Mesendoderm (in vitro differentiated cells): Measurements from ENCODE around the gene NOL6. TPM values are rescaled to one million over a fixed set of nuclear protein-coding genes. Genes with fewer than 3 reads are reported as not detected.
A peak's percentile ranks its signal among the peaks of the same experiment; 100 is the strongest.
"Not testable (repeated sequence)": the region's sequence is repeated elsewhere in the genome, so short reads cannot be mapped to it uniquely, and the experiment has no call there.

Source experiments
- DNase-seq: peaks from one replicate; pipeline ENCODE4 v3.0.0; 2013
- H2AK5ac ChIP-seq: 2 replicates; pipeline ENCODE4 v1.6.1; 2013; ENCODE audit warnings: low read length, inconsistent platforms
- H2BK120ac ChIP-seq: 2 replicates; pipeline ENCODE4 v1.6.1; 2013; ENCODE audit warnings: low read depth, mild to moderate bottlenecking, low read length, moderate library complexity, mixed read lengths
- H2BK15ac ChIP-seq: replicated peaks from 2 replicates; pipeline ENCODE4 v1.6.1; 2013; ENCODE audit warnings: low read depth, mild to moderate bottlenecking, moderate library complexity
- H2BK5ac ChIP-seq: 2 replicates; pipeline ENCODE4 v1.6.1; 2013; ENCODE audit warnings: low read length, inconsistent platforms
- H3K18ac ChIP-seq: 2 replicates; pipeline ENCODE4 v1.6.1; 2013; ENCODE audit warnings: mild to moderate bottlenecking, low read length, mixed read lengths
- H3K23ac ChIP-seq: one replicate; pipeline ENCODE4 v1.6.1; 2013; ENCODE audit warnings: low read length
- H3K27ac ChIP-seq: 2 replicates; pipeline ENCODE4 v1.5.1; 2013; ENCODE audit warnings: low read depth, mild to moderate bottlenecking, inconsistent platforms, low read length, moderate library complexity
- H3K27me3 ChIP-seq: 2 replicates; pipeline ENCODE4 v1.6.1; 2013; ENCODE audit warnings: low read length, control low read depth, mild to moderate bottlenecking, inconsistent platforms; ENCODE audit not compliant: insufficient read depth, poor library complexity
- H3K36me3 ChIP-seq: 2 replicates; pipeline ENCODE4 v1.6.1; 2013; ENCODE audit warnings: low read length, inconsistent platforms; ENCODE audit not compliant: control insufficient read depth, insufficient read depth
- H3K4ac ChIP-seq: one replicate; pipeline ENCODE4 v1.6.1; 2013; ENCODE audit warnings: low read depth, mild to moderate bottlenecking, low read length, moderate library complexity
- H3K4me1 ChIP-seq: 2 replicates; pipeline ENCODE4 v1.6.1; 2013; ENCODE audit warnings: low read depth, low read length, inconsistent platforms; ENCODE audit not compliant: control insufficient read depth
- H3K4me2 ChIP-seq: 2 replicates; pipeline ENCODE4 v1.6.1; 2013; ENCODE audit warnings: low read length
- H3K4me3 ChIP-seq: 2 replicates; pipeline ENCODE4 v1.5.1; 2013; ENCODE audit warnings: mild to moderate bottlenecking, low read length
- H3K56ac ChIP-seq: one replicate; pipeline ENCODE4 v1.6.1; 2013; ENCODE audit warnings: low read length
- H3K79me1 ChIP-seq: 2 replicates; pipeline ENCODE4 v1.6.1; 2013; ENCODE audit warnings: low read length, inconsistent platforms
- H3K79me2 ChIP-seq: 2 replicates; pipeline ENCODE4 v1.6.1; 2013; ENCODE audit warnings: mild to moderate bottlenecking, low read length; ENCODE audit not compliant: control insufficient read depth, insufficient read depth
- H3K9ac ChIP-seq: 2 replicates; pipeline ENCODE4 v1.6.1; 2013; ENCODE audit warnings: low read length, inconsistent platforms
- H4K5ac ChIP-seq: one replicate; pipeline ENCODE4 v1.6.1; 2013; ENCODE audit warnings: low read length
- H4K8ac ChIP-seq: one replicate; pipeline ENCODE4 v1.6.1; 2013; ENCODE audit warnings: low read depth, mild to moderate bottlenecking, control low read depth, low read length, moderate library complexity
- WGBS: extraction: QIAGEN DNeasy Blood & Tissue Kit; methylation state at CpG from one replicate; pipeline ENCODE4 v1.1.7; 2013; ENCODE audit warnings: low lambda C conversion rate, missing lambda C conversion rate; ENCODE audit not compliant: insufficient coverage; ENCODE audit errors: extremely low coverage; 5-methylcytosine and 5-hydroxymethylcytosine counted together
- polyA plus RNA-seq, 2 experiments: library from polyadenylated mRNA; stranded (reverse); fragments of 200-250 nt; gene quantifications; one replicate each; pipeline ENCODE4 v1.2.3, GENCODE V29; 2013

The NOL6 gene, protein sequence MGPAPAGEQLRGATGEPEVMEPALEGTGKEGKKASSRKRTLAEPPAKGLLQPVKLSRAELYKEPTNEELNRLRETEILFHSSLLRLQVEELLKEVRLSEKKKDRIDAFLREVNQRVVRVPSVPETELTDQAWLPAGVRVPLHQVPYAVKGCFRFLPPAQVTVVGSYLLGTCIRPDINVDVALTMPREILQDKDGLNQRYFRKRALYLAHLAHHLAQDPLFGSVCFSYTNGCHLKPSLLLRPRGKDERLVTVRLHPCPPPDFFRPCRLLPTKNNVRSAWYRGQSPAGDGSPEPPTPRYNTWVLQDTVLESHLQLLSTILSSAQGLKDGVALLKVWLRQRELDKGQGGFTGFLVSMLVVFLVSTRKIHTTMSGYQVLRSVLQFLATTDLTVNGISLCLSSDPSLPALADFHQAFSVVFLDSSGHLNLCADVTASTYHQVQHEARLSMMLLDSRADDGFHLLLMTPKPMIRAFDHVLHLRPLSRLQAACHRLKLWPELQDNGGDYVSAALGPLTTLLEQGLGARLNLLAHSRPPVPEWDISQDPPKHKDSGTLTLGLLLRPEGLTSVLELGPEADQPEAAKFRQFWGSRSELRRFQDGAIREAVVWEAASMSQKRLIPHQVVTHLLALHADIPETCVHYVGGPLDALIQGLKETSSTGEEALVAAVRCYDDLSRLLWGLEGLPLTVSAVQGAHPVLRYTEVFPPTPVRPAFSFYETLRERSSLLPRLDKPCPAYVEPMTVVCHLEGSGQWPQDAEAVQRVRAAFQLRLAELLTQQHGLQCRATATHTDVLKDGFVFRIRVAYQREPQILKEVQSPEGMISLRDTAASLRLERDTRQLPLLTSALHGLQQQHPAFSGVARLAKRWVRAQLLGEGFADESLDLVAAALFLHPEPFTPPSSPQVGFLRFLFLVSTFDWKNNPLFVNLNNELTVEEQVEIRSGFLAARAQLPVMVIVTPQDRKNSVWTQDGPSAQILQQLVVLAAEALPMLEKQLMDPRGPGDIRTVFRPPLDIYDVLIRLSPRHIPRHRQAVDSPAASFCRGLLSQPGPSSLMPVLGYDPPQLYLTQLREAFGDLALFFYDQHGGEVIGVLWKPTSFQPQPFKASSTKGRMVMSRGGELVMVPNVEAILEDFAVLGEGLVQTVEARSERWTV
- polyA plus RNA-seq (2013, experiment 1 of 2): 37.8 TPM
- 36.5 TPM for polyA plus RNA-seq (2013, experiment 2 of 2)

DNA sequence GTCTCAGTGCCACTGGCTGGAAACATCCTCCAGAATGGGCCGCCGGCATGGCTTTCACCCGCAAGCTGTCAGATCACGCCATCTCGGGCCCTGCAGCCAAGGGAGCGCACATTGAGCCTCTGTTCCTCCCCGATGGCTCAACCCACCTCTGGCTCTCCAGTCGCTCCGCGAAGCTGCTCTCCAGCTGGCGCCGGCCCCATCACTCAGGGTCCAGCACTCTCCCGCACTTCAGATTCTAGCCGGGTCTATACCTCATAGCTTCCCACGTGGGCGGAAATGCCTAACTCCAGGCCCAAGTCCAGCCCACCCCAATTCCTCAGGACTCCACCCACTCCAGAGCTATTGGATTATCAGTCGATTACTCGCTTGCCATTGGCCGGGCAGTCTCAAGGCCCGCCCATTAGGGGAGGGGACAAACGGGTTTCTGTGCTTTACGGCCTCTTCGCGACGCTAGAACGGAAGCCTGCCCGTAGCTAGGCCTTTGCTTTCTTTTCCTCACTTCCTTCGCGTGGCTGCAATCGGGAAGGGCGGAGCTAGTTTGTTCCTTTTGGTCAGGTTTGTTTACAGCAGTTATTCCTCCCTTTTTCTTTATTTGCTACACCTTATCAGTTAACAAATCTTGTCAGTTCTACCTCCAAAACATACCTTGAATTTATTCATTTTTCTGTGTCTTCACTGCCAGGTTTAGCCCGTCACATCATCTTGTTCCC, at the start of gene NOL6:
Gene NOL6 (minus strand): TSS at position 282 of the 710 bp plus-strand sequence. CDS start 82 bp downstream, at position 200.
- Histone ChIP-seq H3K56ac (peak within 1 kb of the TSS; percentile 94), H3K18ac (no peak within 1 kb of the TSS), H4K8ac (no peak within 1 kb of the TSS), H3K4me2 (peak within 1 kb of the TSS; percentile 90), H3K36me3 (peaks cover 7% of the 10 kb centered on the region), H2BK15ac (no peak within 1 kb of the TSS), H3K4me1 (peaks cover 2% of the 10 kb centered on the region), H2BK5ac (no peak within 1 kb of the TSS), H3K23ac (no peak within 1 kb of the TSS), H3K27me3 (no peaks in the 10 kb centered on the region), H3K9ac (peak within 1 kb of the TSS; percentile 70), H2BK120ac (no peak within 1 kb of the TSS), H3K4ac (peak within 1 kb of the TSS; percentile 29), H3K79me1 (peaks cover 7% of the 10 kb centered on the region), H3K27ac (no peak within 1 kb of the TSS), H3K4me3 (peak within 1 kb of the TSS; percentile 94), H2AK5ac (no peak within 1 kb of the TSS), H3K79me2 (peaks cover 23% of the 10 kb centered on the region), H4K5ac (no peak within 1 kb of the TSS)
- peak; percentile 100 for DNase-seq
- no CpG with 5 or more reads among the region's 32 CpGs for WGBS

DNA sequence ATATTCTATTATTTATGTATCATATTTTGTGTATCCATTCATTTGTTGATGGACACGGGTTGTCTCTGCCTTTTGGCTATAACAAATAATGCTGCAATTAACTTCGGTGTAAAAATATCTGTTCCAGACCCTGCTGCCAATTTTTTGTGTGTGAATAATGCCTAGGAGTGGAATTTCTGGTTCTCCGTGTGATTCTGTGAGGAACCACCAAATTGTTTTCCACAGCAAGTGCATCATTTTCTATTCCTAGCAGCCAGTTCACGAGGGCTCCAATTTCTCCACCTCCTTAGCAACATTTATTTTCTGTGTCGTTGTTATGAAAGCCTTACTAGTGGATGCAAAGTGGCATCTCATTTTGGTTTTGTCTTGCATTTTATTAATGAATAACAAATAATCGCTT, 48.1 kb upstream of the NOL6 start:
- not testable (repeated sequence) for H3K27me3 ChIP-seq, H3K9ac ChIP-seq, H4K5ac ChIP-seq, H2AK5ac ChIP-seq, H3K36me3 ChIP-seq, H4K8ac ChIP-seq, H3K4me3 ChIP-seq, H2BK120ac ChIP-seq, H2BK5ac ChIP-seq, H3K23ac ChIP-seq, H3K79me2 ChIP-seq, H2BK15ac ChIP-seq, H3K4me2 ChIP-seq, H3K4me1 ChIP-seq, H3K56ac ChIP-seq, H3K27ac ChIP-seq, H3K79me1 ChIP-seq, H3K18ac ChIP-seq, DNase-seq, H3K4ac ChIP-seq
- no CpG with 5 or more reads among the region's 6 CpGs for WGBS

DNA sequence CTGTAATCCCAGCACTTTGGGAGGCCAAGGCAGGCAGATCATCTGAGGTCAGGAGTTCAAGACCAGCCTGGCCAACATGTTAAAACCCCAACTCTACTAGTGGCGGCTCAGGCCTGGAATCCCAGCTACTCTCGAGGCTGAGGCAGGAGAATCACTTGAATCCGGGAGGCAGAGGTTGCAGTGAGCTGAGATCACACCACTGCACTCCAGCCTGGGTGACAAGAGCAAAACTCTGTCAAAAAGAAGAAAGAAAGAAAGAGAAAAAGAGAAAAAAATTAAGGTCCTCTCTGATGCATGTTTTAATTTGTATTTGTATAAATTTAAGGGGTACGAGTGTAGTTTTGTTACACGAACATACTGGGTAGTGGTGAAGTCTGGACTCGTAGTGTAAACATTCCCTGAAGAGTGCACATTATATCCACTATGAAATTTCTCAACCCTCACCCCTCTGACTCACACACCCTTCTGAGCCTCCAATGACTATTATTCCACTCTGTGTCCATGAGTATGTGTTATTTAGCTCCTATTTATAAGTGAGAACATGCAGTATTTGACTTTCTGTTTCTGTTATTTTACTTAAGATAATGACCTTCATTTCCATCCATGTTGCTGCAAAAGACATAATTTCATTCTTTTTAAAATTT, 44.3 kb upstream of the NOL6 start:
- not testable (repeated sequence) for H3K56ac ChIP-seq, H3K79me1 ChIP-seq, H4K5ac ChIP-seq, H3K9ac ChIP-seq, H2AK5ac ChIP-seq, H3K36me3 ChIP-seq, H3K23ac ChIP-seq, H3K27ac ChIP-seq, H2BK120ac ChIP-seq, H4K8ac ChIP-seq, H2BK5ac ChIP-seq, H3K27me3 ChIP-seq, H3K4ac ChIP-seq, H3K4me1 ChIP-seq, H3K79me2 ChIP-seq, H3K4me2 ChIP-seq, DNase-seq, H2BK15ac ChIP-seq, H3K18ac ChIP-seq, H3K4me3 ChIP-seq
- WGBS: no CpG with 5 or more reads among the region's 6 CpGs

DNA sequence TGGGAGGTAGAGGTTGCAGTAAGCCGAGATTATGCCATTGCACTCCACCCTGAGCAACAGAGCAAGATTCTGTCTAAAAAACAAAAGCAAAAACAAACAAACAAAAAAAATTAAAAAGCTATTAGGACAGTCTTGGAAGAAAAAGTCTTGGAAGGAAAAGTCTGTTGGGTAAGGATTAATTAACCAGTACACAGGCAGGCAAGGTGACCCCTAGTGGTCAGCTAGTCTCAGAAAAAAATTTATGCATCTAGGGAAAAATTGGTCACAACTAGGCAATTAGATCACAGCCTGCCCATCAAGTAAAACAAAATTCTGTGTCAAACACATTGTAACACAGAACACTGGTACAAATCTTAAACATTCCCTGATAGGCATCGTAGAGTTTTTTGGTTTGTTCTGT, 43.6 kb upstream of the NOL6 start:
- H4K8ac ChIP-seq: no peak overlapping the region
- no peaks in the 10 kb centered on the region for H3K79me2 ChIP-seq
- no peaks in the 10 kb centered on the region for H3K36me3 ChIP-seq
- H4K5ac ChIP-seq: no peak overlapping the region
- H3K4me1 ChIP-seq: no peaks in the 10 kb centered on the region
- no peak overlapping the region for H3K4me3 ChIP-seq
- H2AK5ac ChIP-seq: no peak overlapping the region
- H2BK15ac ChIP-seq: no peak overlapping the region
- no peak overlapping the region for H3K23ac ChIP-seq
- H3K18ac ChIP-seq: no peak overlapping the region
- H3K79me1 ChIP-seq: no peaks in the 10 kb centered on the region
- no peak overlapping the region for H2BK120ac ChIP-seq
- no peak overlapping the region for H3K27ac ChIP-seq
- no peak overlapping the region for H3K4me2 ChIP-seq
- H3K4ac ChIP-seq: no peak overlapping the region
- H3K9ac ChIP-seq: no peak overlapping the region
- WGBS: no CpG with 5 or more reads among the region's 2 CpGs
- H2BK5ac ChIP-seq: no peak overlapping the region
- no peaks in the 10 kb centered on the region for H3K27me3 ChIP-seq
- peak; percentile 29 for DNase-seq
- H3K56ac ChIP-seq: no peak overlapping the region

DNA sequence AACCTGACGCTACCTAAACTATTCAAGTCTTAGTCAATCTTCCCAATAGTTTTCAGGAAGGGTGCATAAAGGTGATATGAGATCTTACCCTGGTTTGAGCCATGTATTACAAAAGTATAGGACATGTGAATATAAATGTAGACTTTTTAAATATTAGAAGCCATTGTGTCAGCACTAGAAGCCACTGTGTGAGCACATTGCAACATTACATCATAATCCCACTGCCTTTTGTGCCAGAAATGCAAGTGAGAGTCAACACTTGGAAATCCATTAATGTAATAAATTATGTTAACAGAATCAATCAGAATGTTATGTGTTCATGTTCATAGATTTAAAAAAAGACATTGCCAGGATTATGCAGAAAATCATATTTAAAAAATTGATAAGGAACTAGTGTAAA, 42.7 kb upstream of the NOL6 start:
- not testable (repeated sequence) for H3K4me1 ChIP-seq, H2AK5ac ChIP-seq, H3K79me1 ChIP-seq, H4K8ac ChIP-seq, H3K23ac ChIP-seq, H4K5ac ChIP-seq, H3K27ac ChIP-seq, H3K4me3 ChIP-seq, H3K4ac ChIP-seq, H3K18ac ChIP-seq, H2BK15ac ChIP-seq, H3K36me3 ChIP-seq, H2BK5ac ChIP-seq, H3K27me3 ChIP-seq, H3K79me2 ChIP-seq, H3K9ac ChIP-seq, H3K4me2 ChIP-seq, H3K56ac ChIP-seq, H2BK120ac ChIP-seq, DNase-seq
- WGBS: no CpG with 5 or more reads among the region's 1 CpG
